PFSK-1 (cell line): ENCODE results near the gene TMPRSS11A.

ENCODE experiments used
- FOXP2 ChIP-seq: optimal IDR thresholded peaks from 2 replicates; pipeline ENCODE3; 2011; ENCODE audit warnings: borderline replicate concordance, control low read depth, inconsistent platforms; ENCODE audit not compliant: insufficient read depth; ENCODE audit errors: extremely low read length, extremely low read depth
- POLR2AphosphoS5 ChIP-seq: IDR thresholded peaks from 2 replicates; pipeline ENCODE4 v1.6.1; 2012; ENCODE audit warnings: low read depth, mild to moderate bottlenecking, control low read depth, low read length, moderate library complexity
- REST ChIP-seq, 2 experiments: IDR thresholded peaks; 2 replicates each; pipeline versions ENCODE4 v1.6.1 to v1.8.0; 2011 to 2012; ENCODE audit warnings: low read depth in 2 of 2, low read length in 2 of 2, control low read depth in 1 of 2, inconsistent platforms in 1 of 2, mild to moderate bottlenecking in 1 of 2, moderate library complexity in 1 of 2; ENCODE audit not compliant: insufficient read depth in 1 of 2
- SIN3A ChIP-seq: IDR thresholded peaks from 2 replicates; pipeline ENCODE4 v1.6.1; 2012; ENCODE audit warnings: mild to moderate bottlenecking, low read length, moderate library complexity, borderline replicate concordance; ENCODE audit not compliant: insufficient read depth
- TAF1 ChIP-seq: IDR thresholded peaks from 2 replicates; pipeline ENCODE4 v1.6.1; 2012; ENCODE audit warnings: low read length, control low read depth, borderline replicate concordance; ENCODE audit not compliant: insufficient read depth

The TMPRSS11A gene

GRCh38 chr4:67983333-67983732, 20.0 kb upstream of the TMPRSS11A start:
- no peak for TF ChIP-seq TAF1
- TF ChIP-seq POLR2AphosphoS5 = no peak
- TF ChIP-seq FOXP2 = no peak
- no peak for TF ChIP-seq REST (IDR thresholded peaks at IDR 0.05; ENCODE audit: insufficient read depth in 1 of 2, low read depth in 2 of 2, low read length in 2 of 2)
- no peak for TF ChIP-seq SIN3A

- TF ChIP-seq REST (IDR thresholded peaks at IDR 0.05; ENCODE audit: insufficient read depth in 1 of 2, low read depth in 2 of 2, low read length in 2 of 2) = no peak
- TF ChIP-seq TAF1 = no peak
These were observed 17.2 kb upstream of the TMPRSS11A start for GRCh38 chr4:67980512-67980911.

- TF ChIP-seq SIN3A (no peak), FOXP2 (no peak), REST (IDR thresholded peaks at IDR 0.05; ENCODE audit: insufficient read depth in 1 of 2, low read depth in 2 of 2, low read length in 2 of 2) (no peak), TAF1 (no peak), POLR2AphosphoS5 (no peak)
These were observed 10.3 kb upstream of the TMPRSS11A start for GRCh38 chr4:67973608-67974007.

GRCh38 chr4:67954890-67955289, 8.4 kb downstream of the TMPRSS11A start:
- no peak for TF ChIP-seq TAF1
- no peak for TF ChIP-seq REST (IDR thresholded peaks at IDR 0.05; ENCODE audit: insufficient read depth in 1 of 2, low read depth in 2 of 2, low read length in 2 of 2)
- TF ChIP-seq POLR2AphosphoS5 = no peak
- TF ChIP-seq FOXP2 = no peak
- TF ChIP-seq SIN3A = no peak

GRCh38 chr4:67941074-67941473, 22.2 kb downstream of the TMPRSS11A start:
- TF ChIP-seq POLR2AphosphoS5 (no peak), REST (IDR thresholded peaks at IDR 0.05; ENCODE audit: insufficient read depth in 1 of 2, low read depth in 2 of 2, low read length in 2 of 2) (no peak), FOXP2 (no peak), SIN3A (no peak), TAF1 (no peak)
